Neural crest cell (in vitro differentiated cells): ENCODE results near the gene GPC6. TPM values are rescaled to one million over a fixed set of nuclear protein-coding genes. Genes with fewer than 3 reads are reported as not detected.

ENCODE experiments used
- DNase-seq: peaks from one replicate; pipeline ENCODE4 v3.0.0; 2021; ENCODE audit warnings: low read depth, mixed read lengths, low spot score
- H3K27ac Mint-ChIP-seq: one replicate; pipeline ENCODE4 v1.8.0; 2021; ENCODE audit warnings: mild to moderate bottlenecking, mixed read lengths; ENCODE audit not compliant: unreplicated experiment
- H3K27me3 Mint-ChIP-seq: 2 replicates; pipeline ENCODE4 v1.8.0; 2021; ENCODE audit warnings: low read depth, mild to moderate bottlenecking, mixed read lengths
- H3K36me3 Mint-ChIP-seq: 2 replicates; pipeline ENCODE4 v1.8.0; 2021; ENCODE audit warnings: low read depth, mild to moderate bottlenecking, mixed read lengths
- H3K4me1 Mint-ChIP-seq: 2 replicates; pipeline ENCODE4 v1.8.0; 2021; ENCODE audit warnings: mixed read lengths
- H3K4me3 Mint-ChIP-seq: one replicate; pipeline ENCODE4 v1.8.0; 2021; ENCODE audit warnings: mild to moderate bottlenecking, mixed read lengths
- H3K9me3 Mint-ChIP-seq: 2 replicates; pipeline ENCODE4 v1.8.0; 2021; ENCODE audit warnings: mixed read lengths
- total RNA-seq: library from RNA; stranded (reverse); gene quantifications from 2 replicates; pipeline ENCODE4 v1.2.1, GENCODE V29; 2021
- TF ChIP-seq, protein P1 (sequence below): fragments of 200-600 bp; sonication (generic); conservative IDR thresholded peaks from 2 replicates; pipeline ENCODE4 v1.5.0; 2021; ENCODE audit warnings: antibody characterized with exemption, mild to moderate bottlenecking

Gene GPC6
- total RNA-seq, 1 donor from 2014 or later: 13.4 TPM

DNA sequence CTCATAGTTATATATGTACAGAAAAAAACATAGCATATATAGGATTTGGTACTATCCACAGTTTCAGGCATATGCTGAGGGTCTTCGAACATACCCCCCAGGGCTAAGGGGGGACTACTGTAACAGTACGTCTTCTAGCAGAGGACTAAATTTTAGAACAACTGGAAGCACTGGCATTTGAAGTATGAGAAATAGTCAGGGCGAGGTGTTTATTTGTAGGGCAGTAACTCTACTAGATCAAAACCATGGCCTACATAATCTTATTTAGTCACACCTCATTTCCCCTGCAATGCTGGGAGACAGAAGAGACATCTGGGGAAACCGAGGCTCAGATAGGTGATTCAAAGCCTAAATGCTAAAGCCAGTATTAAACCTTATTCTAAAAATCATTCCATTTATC, 1007.2 kb downstream of the GPC6 start:
- peaks cover 4% of the 10 kb centered on the region for H3K36me3 Mint-ChIP-seq
- DNase-seq: no peak
- no peak overlapping the region for H3K27ac Mint-ChIP-seq
- TF ChIP-seq, protein P1, sequence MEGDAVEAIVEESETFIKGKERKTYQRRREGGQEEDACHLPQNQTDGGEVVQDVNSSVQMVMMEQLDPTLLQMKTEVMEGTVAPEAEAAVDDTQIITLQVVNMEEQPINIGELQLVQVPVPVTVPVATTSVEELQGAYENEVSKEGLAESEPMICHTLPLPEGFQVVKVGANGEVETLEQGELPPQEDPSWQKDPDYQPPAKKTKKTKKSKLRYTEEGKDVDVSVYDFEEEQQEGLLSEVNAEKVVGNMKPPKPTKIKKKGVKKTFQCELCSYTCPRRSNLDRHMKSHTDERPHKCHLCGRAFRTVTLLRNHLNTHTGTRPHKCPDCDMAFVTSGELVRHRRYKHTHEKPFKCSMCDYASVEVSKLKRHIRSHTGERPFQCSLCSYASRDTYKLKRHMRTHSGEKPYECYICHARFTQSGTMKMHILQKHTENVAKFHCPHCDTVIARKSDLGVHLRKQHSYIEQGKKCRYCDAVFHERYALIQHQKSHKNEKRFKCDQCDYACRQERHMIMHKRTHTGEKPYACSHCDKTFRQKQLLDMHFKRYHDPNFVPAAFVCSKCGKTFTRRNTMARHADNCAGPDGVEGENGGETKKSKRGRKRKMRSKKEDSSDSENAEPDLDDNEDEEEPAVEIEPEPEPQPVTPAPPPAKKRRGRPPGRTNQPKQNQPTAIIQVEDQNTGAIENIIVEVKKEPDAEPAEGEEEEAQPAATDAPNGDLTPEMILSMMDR: no peak
- H3K4me1 Mint-ChIP-seq: peaks cover 10% of the 10 kb centered on the region
- no peak overlapping the region for H3K4me3 Mint-ChIP-seq
- no peaks in the 10 kb centered on the region for H3K27me3 Mint-ChIP-seq
- H3K9me3 Mint-ChIP-seq: no peaks in the 10 kb centered on the region

GRCh38 chr13:94234738-94235137, 1008.1 kb downstream of the GPC6 start:
- no peak for DNase-seq
- Mint-ChIP-seq H3K4me3 (no peak overlapping the region), H3K4me1 (peaks cover 10% of the 10 kb centered on the region), H3K36me3 (peaks cover 2% of the 10 kb centered on the region), H3K9me3 (no peaks in the 10 kb centered on the region), H3K27ac (no peak overlapping the region), H3K27me3 (no peaks in the 10 kb centered on the region)
- TF ChIP-seq, protein P1: no peak

GRCh38 chr13:94236132-94236531, 1009.5 kb downstream of the GPC6 start:
- TF ChIP-seq, protein P1: no peak
- no peak overlapping the region for H3K4me3 Mint-ChIP-seq
- H3K36me3 Mint-ChIP-seq: no peaks in the 10 kb centered on the region
- no peak for DNase-seq
- no peak overlapping the region for H3K27ac Mint-ChIP-seq
- no peaks in the 10 kb centered on the region for H3K9me3 Mint-ChIP-seq
- peaks cover 10% of the 10 kb centered on the region for H3K4me1 Mint-ChIP-seq
- no peaks in the 10 kb centered on the region for H3K27me3 Mint-ChIP-seq

GRCh38 chr13:94236872-94237271, 1010.3 kb downstream of the GPC6 start:
- DNase-seq: no peak
- no peak overlapping the region for H3K27ac Mint-ChIP-seq
- TF ChIP-seq, protein P1: no peak
- peaks cover 10% of the 10 kb centered on the region for H3K4me1 Mint-ChIP-seq
- no peaks in the 10 kb centered on the region for H3K36me3 Mint-ChIP-seq
- no peak overlapping the region for H3K4me3 Mint-ChIP-seq
- H3K9me3 Mint-ChIP-seq: no peaks in the 10 kb centered on the region
- H3K27me3 Mint-ChIP-seq: no peaks in the 10 kb centered on the region

DNA sequence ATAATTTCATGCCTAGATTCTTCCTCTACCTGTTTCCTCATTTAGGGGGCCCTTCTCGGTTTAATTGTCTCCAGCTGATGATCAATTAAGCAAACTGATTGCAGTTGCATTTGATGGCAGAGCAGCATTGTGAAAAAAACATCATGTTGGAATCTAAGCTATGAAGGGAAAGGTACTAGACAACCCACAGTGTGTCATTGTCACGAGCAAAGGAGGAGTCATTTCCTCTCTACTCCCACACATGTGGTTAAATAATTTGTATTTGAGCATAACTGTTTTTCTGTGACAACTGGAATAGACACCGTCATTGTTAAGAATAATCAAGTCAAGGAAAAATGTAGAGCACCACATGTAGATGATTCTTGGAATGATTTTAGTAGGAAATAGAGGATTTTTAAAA, 1012.5 kb downstream of the GPC6 start:
- no peaks in the 10 kb centered on the region for H3K36me3 Mint-ChIP-seq
- no peaks in the 10 kb centered on the region for H3K9me3 Mint-ChIP-seq
- DNase-seq: no peak
- H3K4me3 Mint-ChIP-seq: no peak overlapping the region
- TF ChIP-seq, protein P1: no peak
- H3K27ac Mint-ChIP-seq: no peak overlapping the region
- no peaks in the 10 kb centered on the region for H3K27me3 Mint-ChIP-seq
- no peaks in the 10 kb centered on the region for H3K4me1 Mint-ChIP-seq

DNA sequence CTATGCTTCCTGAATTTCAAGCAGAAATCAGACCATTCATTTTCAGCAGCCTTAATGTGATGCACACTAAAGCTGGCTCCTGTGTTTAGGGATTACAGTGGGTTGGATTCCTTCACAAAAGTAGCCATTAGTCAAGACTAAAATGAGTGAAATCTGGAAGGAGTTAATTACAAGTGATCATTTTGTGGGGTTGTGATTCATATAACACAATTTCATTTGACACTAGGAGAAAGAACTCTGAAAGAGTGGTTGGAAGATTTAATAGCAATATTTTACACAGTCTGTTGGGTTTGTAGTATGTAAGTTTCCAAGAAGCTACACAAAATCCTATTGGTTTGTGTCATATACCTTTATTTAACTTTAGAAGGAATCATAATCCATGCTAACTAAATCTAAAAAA, 1015.9 kb downstream of the GPC6 start:
- Mint-ChIP-seq H3K27me3 (no peaks in the 10 kb centered on the region), H3K4me3 (no peak overlapping the region), H3K4me1 (no peaks in the 10 kb centered on the region)

More for the DNA sequence above, 1015.9 kb downstream of the GPC6 start:
- DNase-seq: no peak
- TF ChIP-seq, protein P1: no peak
- Mint-ChIP-seq H3K9me3 (peaks cover 4% of the 10 kb centered on the region), H3K36me3 (no peaks in the 10 kb centered on the region), H3K27ac (no peak overlapping the region)
